AG09319 (cell line): Measurements from ENCODE around the gene ST6GAL2.

Experiments used
- DNase-seq: peaks from one replicate; pipeline ENCODE4 v3.0.0-alpha.2; 2010; ENCODE audit warnings: low read depth; ENCODE audit errors: extremely low read depth
- TF ChIP-seq, protein P1 (sequence below): IDR thresholded peaks from 2 replicates; pipeline ENCODE4 v1.5.1; 2011; ENCODE audit warnings: low read depth, mild to moderate bottlenecking, inconsistent platforms, low read length, moderate library complexity

Gene ST6GAL2

DNA sequence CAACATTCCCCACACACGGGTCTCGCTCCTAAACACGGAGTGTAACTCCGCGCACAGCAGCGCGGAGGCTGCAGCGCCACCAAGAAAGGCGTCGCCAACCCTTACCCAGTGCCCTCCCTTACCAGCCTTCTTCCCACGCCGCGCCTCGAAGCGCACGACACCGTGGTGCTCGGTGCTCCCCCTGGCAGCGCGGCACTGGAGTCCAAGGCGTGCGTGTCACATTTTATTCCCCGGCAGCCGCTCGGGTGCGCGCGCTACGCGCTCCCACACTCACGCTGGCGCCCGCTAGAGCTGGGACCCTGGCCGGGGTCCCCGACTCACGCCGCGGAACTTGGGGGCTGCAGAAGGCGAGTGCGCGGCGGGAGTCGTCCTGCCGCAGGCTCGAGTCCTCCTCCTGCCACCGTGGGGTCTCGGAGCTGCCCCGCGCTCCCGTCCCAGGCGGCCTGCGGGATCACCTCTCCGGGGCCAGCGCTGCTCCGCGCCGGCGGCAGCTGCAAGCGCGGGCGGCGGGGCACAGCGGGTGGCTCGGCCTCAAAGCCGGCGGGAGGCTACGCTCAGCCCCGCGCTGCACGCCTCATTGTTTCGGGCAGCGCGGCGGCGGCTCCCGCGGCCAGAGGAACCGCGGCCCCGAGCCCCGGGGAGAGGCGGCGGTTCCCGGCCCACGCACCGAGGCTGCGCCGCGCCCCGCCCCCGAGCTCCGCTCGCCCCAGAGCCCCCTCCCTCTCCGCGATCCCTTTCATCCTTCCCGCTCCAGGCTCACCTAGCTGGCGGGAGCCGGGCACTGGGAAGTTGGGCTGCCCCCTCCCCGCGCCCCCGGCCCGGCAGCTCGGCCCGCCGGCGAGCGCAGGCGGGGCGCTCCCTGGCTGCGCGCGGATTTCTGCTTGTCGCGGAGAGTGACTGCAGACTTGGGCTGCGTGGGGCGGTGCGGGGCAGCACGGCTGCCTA lies at the start of gene ST6GAL2:
ST6GAL2 (minus strand) TSS at position 197 of the 945 bp plus-strand sequence. CDS start 42,190 bp downstream, outside the sequence.
- TF ChIP-seq, protein P1, sequence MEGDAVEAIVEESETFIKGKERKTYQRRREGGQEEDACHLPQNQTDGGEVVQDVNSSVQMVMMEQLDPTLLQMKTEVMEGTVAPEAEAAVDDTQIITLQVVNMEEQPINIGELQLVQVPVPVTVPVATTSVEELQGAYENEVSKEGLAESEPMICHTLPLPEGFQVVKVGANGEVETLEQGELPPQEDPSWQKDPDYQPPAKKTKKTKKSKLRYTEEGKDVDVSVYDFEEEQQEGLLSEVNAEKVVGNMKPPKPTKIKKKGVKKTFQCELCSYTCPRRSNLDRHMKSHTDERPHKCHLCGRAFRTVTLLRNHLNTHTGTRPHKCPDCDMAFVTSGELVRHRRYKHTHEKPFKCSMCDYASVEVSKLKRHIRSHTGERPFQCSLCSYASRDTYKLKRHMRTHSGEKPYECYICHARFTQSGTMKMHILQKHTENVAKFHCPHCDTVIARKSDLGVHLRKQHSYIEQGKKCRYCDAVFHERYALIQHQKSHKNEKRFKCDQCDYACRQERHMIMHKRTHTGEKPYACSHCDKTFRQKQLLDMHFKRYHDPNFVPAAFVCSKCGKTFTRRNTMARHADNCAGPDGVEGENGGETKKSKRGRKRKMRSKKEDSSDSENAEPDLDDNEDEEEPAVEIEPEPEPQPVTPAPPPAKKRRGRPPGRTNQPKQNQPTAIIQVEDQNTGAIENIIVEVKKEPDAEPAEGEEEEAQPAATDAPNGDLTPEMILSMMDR: no peak
- no peak for DNase-seq

DNA sequence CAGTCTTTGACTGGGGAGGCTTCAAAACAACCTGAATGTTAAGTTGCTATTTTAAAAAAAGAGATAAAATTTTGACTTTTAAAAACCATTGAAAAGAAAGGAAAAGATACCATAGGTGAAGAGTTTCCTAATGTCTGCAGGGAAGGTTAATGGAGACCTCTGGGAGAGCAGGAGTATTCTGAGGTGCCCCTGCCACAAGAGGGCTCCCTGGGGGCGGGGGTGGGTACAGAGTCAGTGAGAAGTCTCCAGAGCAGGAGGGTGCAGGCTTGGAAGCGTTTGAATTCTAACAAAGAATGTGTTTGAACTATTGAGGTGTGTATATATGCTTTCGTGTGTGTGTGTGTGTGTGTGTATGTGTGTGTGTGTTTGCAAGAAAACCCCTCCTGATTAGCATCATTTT lies 46.7 kb upstream of the ST6GAL2 start:
- TF ChIP-seq, protein P1: no peak
- no peak for DNase-seq

GRCh38 chr2:106931717-106932335 lies 45.9 kb upstream of the ST6GAL2 start:
- TF ChIP-seq, protein P1: no peak
- no peak for DNase-seq

DNA sequence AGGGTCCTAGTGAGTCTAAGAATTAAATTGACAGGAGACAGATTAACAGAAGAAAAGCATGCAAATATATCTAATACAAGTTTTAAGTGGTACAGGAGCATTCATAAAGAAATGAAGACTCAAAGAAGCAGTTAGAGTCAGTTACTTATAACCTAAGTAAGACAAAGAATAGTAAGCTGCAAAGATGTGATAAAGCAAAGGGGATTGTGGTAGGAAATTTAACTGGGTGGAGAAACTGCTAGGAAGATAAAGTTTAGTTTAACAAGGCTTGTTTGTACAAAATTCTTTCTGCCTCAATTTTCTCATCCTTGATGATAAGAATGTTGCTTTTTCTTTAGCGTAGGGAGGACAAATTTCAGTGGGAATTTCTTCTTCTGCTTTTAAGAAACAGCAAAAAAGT lies 35.5 kb upstream of the ST6GAL2 start:
- TF ChIP-seq, protein P1: no peak
- no peak for DNase-seq

- DNase-seq: no peak
- TF ChIP-seq, protein P1: no peak
Observed at GRCh38 chr2:106919012-106919411, 33.0 kb upstream of the ST6GAL2 start.

DNA sequence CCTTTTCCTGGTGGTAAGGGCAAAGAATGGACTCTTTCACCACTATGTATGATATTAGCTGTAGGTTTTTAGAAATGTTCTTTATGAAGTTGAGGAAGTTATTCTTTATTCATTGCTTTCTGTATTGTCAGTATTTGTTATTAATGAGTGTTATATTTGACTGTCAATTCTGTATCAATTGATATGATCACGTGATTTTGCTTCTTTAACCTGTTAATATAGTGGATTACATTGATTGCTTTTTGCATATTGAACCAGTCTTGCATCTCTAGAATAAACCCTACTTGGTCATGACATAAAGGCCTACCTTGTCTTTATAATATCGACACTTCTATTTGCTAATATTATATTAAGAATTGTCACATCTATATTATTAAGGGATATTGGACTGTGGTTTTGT lies 18.3 kb upstream of the ST6GAL2 start:
- TF ChIP-seq, protein P1: no peak
- DNase-seq: no peak
